A549 (cell line): ENCODE measurements around the gene CD8A. TPM values are rescaled to one million over a fixed set of nuclear protein-coding genes. Genes with fewer than 3 reads are reported as not detected.

Source experiments
- ATAC-seq, 2 experiments: fragments of 200-7000 bp in 1 of 2; fragments of >200 bp in 1 of 2; cut with Nextera tagmentation in 1 of 2; cut with Tn5 transposase in 1 of 2; 3 replicates each; pipeline versions ENCODE4 v1.8.0 to v1.9.1; 2018 to 2020; ENCODE audit warnings: mild to moderate bottlenecking in 1 of 2, moderate library complexity in 1 of 2
- CTCF ChIA-PET: fragments of 300-600 bp; sonication (Branson Sonifier 250); formaldehyde crosslinking; extraction: SDS; loops from one replicate; lab custom pipeline; 2021; ENCODE audit warnings: antibody characterized with exemption, inconsistent platforms; lab: Yijun Ruan, JAX
- POLR2A ChIA-PET: fragments of 350-600 bp; formaldehyde crosslinking; extraction: SDS; loops from one replicate; lab custom pipeline; 2021; ENCODE audit warnings: antibody characterized with exemption, inconsistent platforms; lab: Yijun Ruan, JAX
- DNase-seq, 2 experiments: peaks; one replicate each; pipeline versions ENCODE4 v3.0.0 to v3.0.0-alpha.2; 2011 to 2016; ENCODE audit warnings: low read depth in 1 of 2, low spot score in 1 of 2
- FAIRE-seq: peaks from 2 replicates; lab custom pipeline; 2011; peaks lifted over from hg19 to GRCh38; lab: Jason Lieb, UNC
- H3K27ac ChIP-seq, 2 experiments: fragments of >200 bp; sonication (Bioruptor Twin); formaldehyde crosslinking; 3 replicates each; pipeline ENCODE4 v1.5.1; 2016 to 2017
- H3K4me1 ChIP-seq: fragments of >200 bp; sonication (Bioruptor Twin); formaldehyde crosslinking; 3 replicates; pipeline ENCODE4 v1.6.1; 2016
- H3K4me2 ChIP-seq: fragments of >200 bp; sonication (Bioruptor Twin); formaldehyde crosslinking; 3 replicates; pipeline ENCODE4 v1.6.1; 2016
- H3K4me3 ChIP-seq: fragments of >200 bp; sonication (Bioruptor Twin); formaldehyde crosslinking; 3 replicates; pipeline ENCODE4 v1.5.1; 2016
- H3K9me3 ChIP-seq: fragments of >200 bp; sonication (Bioruptor Twin); formaldehyde crosslinking; 3 replicates; pipeline ENCODE4 v1.6.1; 2016
- CBX2 ChIP-seq: fragments of 200-600 bp; sonication (generic); IDR thresholded peaks from 2 replicates; pipeline ENCODE4 v1.6.1; 2016; ENCODE audit warnings: low read depth, mild to moderate bottlenecking, borderline replicate concordance
- CEBPB ChIP-seq, 2 experiments: fragments of >200 bp in 1 of 2; sonication (Bioruptor Twin) in 1 of 2; formaldehyde crosslinking in 1 of 2; IDR thresholded peaks; 2 replicates each; pipeline ENCODE4 v1.6.1; 2012 to 2016
- CHD2 ChIP-seq: fragments of 150-350 bp; IDR thresholded peaks from 2 replicates; pipeline ENCODE4 v1.6.1; 2014; ENCODE audit warnings: low read length; ENCODE audit not compliant: partially characterized antibody
- EHMT2 ChIP-seq: fragments of 200-600 bp; sonication (generic); IDR thresholded peaks from 2 replicates; pipeline ENCODE4 v1.6.1; 2016; ENCODE audit warnings: antibody characterized with exemption, low read depth, mild to moderate bottlenecking, moderate library complexity
- ESRRA ChIP-seq: fragments of 150-350 bp; IDR thresholded peaks from 2 replicates; pipeline ENCODE4 v1.6.1; 2014; ENCODE audit warnings: mild to moderate bottlenecking, low read length, borderline replicate concordance
- FOSB ChIP-seq: fragments of 250-450 bp; sonication (Bioruptor Pico); IDR thresholded peaks from 2 replicates; pipeline ENCODE4 v1.5.0; 2020; ENCODE audit warnings: mild to moderate bottlenecking, moderate library complexity
- GATA3 ChIP-seq: IDR thresholded peaks from 2 replicates; pipeline ENCODE4 v1.6.1; 2012; ENCODE audit warnings: borderline replicate concordance
- HDAC2 ChIP-seq: fragments of 200-600 bp; sonication (generic); IDR thresholded peaks from 2 replicates; pipeline ENCODE4 v1.6.1; 2016
- HEYL ChIP-seq: fragments of 250-450 bp; sonication (Bioruptor Pico); IDR thresholded peaks from 2 replicates; pipeline ENCODE4 v1.8.0; 2021; ENCODE audit warnings: mild to moderate bottlenecking, moderate library complexity
- HOXB5 ChIP-seq: fragments of 250-450 bp; sonication (Bioruptor Pico); IDR thresholded peaks from 2 replicates; pipeline ENCODE4 v1.5.0; 2020; ENCODE audit warnings: mild to moderate bottlenecking, moderate library complexity
- JUNB ChIP-seq: fragments of >200 bp; sonication (Bioruptor Twin); formaldehyde crosslinking; IDR thresholded peaks from 2 replicates; pipeline ENCODE4 v1.6.1; 2016
- MAFK ChIP-seq: fragments of 450-650 bp; IDR thresholded peaks from 2 replicates; pipeline ENCODE4 v1.6.1; 2014; ENCODE audit not compliant: partially characterized antibody
- MYC ChIP-seq: IDR thresholded peaks from 2 replicates; pipeline ENCODE4 v1.6.1; 2012; ENCODE audit warnings: mild to moderate bottlenecking, inconsistent platforms, low read length, improper control_type of control experiment, borderline replicate concordance
- NFE2L2 ChIP-seq: fragments of 150-350 bp; conservative IDR thresholded peaks from 2 replicates; pipeline ENCODE4 v1.6.1; 2014; ENCODE audit warnings: low read length
- NR3C1 ChIP-seq: fragments of >200 bp; sonication (Bioruptor Twin); formaldehyde crosslinking; IDR thresholded peaks from 3 replicates; pipeline ENCODE4 v1.6.1; 2017
- POLR2A ChIP-seq: IDR thresholded peaks from 2 replicates; pipeline ENCODE4 v1.6.1; 2012; ENCODE audit warnings: mild to moderate bottlenecking, low read length
- RAD21 ChIP-seq, 2 experiments: fragments of >200 bp in 1 of 2; sonication (Bioruptor Twin) in 1 of 2; formaldehyde crosslinking in 1 of 2; IDR thresholded peaks in 1 of 2; conservative IDR thresholded peaks in 1 of 2; 2 replicates in 1 of 2; 3 replicates in 1 of 2; pipeline ENCODE4 v1.6.1; 2012 to 2018; ENCODE audit warnings: inconsistent platforms in 1 of 2
- RNF2 ChIP-seq: fragments of 200-600 bp; sonication (generic); IDR thresholded peaks from 2 replicates; pipeline ENCODE4 v1.6.1; 2016; ENCODE audit warnings: low read depth, mild to moderate bottlenecking, antibody characterized with exemption, moderate library complexity, borderline replicate concordance
- SREBF2 ChIP-seq: fragments of 450-650 bp; IDR thresholded peaks from 2 replicates; pipeline ENCODE4 v1.6.1; 2014; ENCODE audit warnings: mild to moderate bottlenecking, moderate library complexity
- WGBS: methylation state at CpG from one replicate; pipeline ENCODE4 v1.1.6; 2017; ENCODE audit errors: missing lambda C conversion rate; 5-methylcytosine and 5-hydroxymethylcytosine counted together
- polyA plus RNA-seq, 4 experiments: library from polyadenylated mRNA; depleted of rRNA in 3 of 4; stranded (reverse); fragments of >200 nt; fragmentation: RNase III in 1 of 4; extraction: RNeasy Plus Mini Kit Qiagen cat#74134 plus additional on column Dnase treatment in 1 of 4; gene quantifications; 2 replicates in 3 of 4; 3 replicates in 1 of 4; pipeline ENCODE4 v1.2.3, GENCODE V29; 2011 to 2017
- TF ChIP-seq, protein P1 (sequence below): IDR thresholded peaks from 2 replicates; pipeline ENCODE4 v1.6.1; 2012
- TF ChIP-seq, protein P2 (sequence below): fragments of 150-350 bp; IDR thresholded peaks from 2 replicates; pipeline ENCODE4 v1.6.1; 2014; ENCODE audit warnings: low read depth, mild to moderate bottlenecking, low read length
- TF ChIP-seq, protein P3 (sequence below): fragments of 250-450 bp; sonication (Bioruptor Pico); IDR thresholded peaks from 2 replicates; pipeline ENCODE4 v1.5.0; 2020; ENCODE audit warnings: low read depth, mild to moderate bottlenecking, moderate library complexity
- TF ChIP-seq, protein P4 (sequence below): fragments of 200-600 bp; sonication (generic); IDR thresholded peaks from 2 replicates; pipeline ENCODE4 v1.6.1; 2016; ENCODE audit warnings: antibody characterized with exemption, mild to moderate bottlenecking, moderate library complexity
- TF ChIP-seq, protein P5 (sequence below): fragments of >200 bp; sonication (Bioruptor Twin); formaldehyde crosslinking; IDR thresholded peaks from 3 replicates; pipeline ENCODE4 v1.5.1; 2016

The CD8A gene
- polyA plus RNA-seq, 2 of the 4 experiments (the other 2 are of a cell fraction) = 0.10 to 0.40 TPM

DNA sequence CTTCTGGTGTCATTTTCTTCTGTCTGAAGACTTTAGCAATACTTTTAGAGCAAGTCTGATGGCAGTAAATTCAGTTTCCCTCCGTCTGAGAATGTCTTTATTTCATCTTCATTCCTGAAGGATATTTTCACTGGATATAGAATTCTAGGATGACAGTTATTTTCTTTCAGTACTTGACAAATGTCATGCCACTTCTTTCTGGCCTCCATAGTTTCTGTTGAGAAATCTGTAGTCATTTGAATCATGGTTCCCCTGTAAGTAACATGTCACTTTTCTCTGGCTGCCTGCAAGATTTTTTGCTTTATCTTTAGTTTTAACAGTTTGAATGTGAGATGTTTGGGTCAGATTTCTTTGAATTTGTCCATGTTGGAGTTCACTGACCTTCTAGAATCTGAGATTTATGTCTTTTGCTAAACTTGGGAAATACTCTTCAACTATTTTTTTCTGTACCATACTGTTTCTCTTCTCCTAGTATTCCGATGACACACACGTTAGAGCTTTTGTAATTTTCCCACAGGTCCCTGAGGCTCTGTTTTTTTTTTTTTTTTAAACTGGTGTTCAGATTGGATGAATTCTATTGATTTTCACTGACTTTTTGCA is 40.4 kb downstream of the CD8A start:
- WGBS = 89% methylated on average over 3 of the region's 3 CpGs
- H3K4me3 ChIP-seq = no peak overlapping the region
- peaks cover 27% of the 10 kb centered on the region for H3K9me3 ChIP-seq
- peak in 1 of 2 experiments; percentile 51 for DNase-seq
- TF ChIP-seq NR3C1 = no peak
- TF ChIP-seq CBX2 = no peak
- no peak for TF ChIP-seq HOXB5 (CRISPR knock-in tag)
- no peak for TF ChIP-seq RAD21 (conservative IDR thresholded peaks at IDR 0.05 in 1 of 2, IDR thresholded peaks at IDR 0.05 in 1 of 2)
- no peak for TF ChIP-seq JUNB
- no peak for TF ChIP-seq ESRRA
- TF ChIP-seq FOSB (CRISPR knock-in tag) = no peak
- TF ChIP-seq, protein P1, sequence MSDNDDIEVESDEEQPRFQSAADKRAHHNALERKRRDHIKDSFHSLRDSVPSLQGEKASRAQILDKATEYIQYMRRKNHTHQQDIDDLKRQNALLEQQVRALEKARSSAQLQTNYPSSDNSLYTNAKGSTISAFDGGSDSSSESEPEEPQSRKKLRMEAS = no peak
- TF ChIP-seq RNF2 = no peak
- no peak for TF ChIP-seq MYC
- no peak for TF ChIP-seq HEYL (CRISPR knock-in tag)
- TF ChIP-seq SREBF2 = no peak
- TF ChIP-seq, all 56 proteins: peak for 0
- FAIRE-seq (no peak), ATAC-seq (no peak)
- ChIA-PET CTCF (no interaction called here), POLR2A (no interaction called here)
- Histone ChIP-seq H3K4me2 (no peak overlapping the region), H3K27ac (no peak overlapping the region), H3K4me1 (peaks cover 10% of the 10 kb centered on the region; the same call in 2 of the 3 replicates)

DNA sequence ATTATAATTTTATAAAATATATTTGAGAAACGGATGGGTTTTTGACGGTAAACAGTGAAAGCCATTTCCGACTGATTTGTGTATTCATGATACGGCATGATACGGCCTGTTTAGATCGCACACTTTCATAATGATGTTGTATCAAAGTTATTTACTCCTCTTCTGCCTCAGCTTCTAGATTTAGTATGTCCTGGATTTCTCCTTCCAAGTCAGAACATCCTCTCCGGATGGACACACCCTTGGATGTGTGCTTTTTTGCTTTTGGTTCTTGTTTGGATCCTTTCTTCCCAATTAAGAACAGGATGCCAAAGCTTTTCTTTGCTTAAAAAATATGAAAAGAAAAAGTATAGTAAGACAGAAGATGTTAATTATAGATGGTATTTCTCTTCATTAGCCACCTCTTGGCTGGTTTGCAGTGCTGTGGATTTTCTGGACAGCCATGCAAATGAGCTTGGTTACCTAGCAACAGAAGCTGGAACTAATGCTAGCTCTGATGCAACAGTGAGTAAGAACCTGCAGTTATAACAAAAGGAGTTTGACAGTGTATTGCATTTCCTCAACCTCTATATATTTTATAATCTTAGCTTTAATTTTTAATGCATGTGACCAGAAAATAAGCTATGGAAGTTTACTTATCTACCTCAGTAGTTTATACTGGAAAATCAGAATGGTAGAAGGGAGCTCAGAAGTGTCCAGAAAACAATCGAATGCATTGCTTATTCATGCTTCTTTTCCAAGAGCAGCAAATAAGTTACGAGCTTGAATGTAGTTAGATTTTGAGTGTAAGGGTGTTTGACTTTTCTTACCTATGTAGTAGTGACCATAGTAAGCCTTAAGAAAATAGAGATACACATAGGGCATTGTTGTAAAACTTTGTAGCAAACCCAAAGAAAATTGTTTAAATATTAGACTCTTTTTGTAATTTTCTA is 42.7 kb downstream of the CD8A start:
- CTCF ChIA-PET = interaction anchor here (0.8 to 2.7 kb wide), 4 partner anchors 15 to 352 kb away, joined by 3 to 7 read pairs (median 3); no protein-coding TSS in a partner anchor
- POLR2A ChIA-PET = interaction anchor here (1.6 kb wide), 1 partner anchor 125 kb away, joined by 6 read pairs; no protein-coding TSS in a partner anchor
- DNase-seq (peak in 1 of 2 experiments; percentile 35), ATAC-seq (no peak; a peak in 1 of 6 replicates), FAIRE-seq (no peak)
- Histone ChIP-seq H3K4me2 (peak overlapping the region; percentile 4; the same call in 1 of the 3 replicates), H3K27ac (peak overlapping the region; percentile 19 to 34; a peak in 3 of 6 replicates), H3K9me3 (peaks cover 27% of the 10 kb centered on the region), H3K4me3 (no peak overlapping the region), H3K4me1 (peaks cover 10% of the 10 kb centered on the region; the same call in 2 of the 3 replicates)
- 94% methylated on average over 9 of the region's 9 CpGs for WGBS
- peak; percentile 12 to 45; a peak in 1 of 4 replicates for TF ChIP-seq CEBPB (IDR thresholded peaks at IDR 0.05)
- TF ChIP-seq, protein P2, sequence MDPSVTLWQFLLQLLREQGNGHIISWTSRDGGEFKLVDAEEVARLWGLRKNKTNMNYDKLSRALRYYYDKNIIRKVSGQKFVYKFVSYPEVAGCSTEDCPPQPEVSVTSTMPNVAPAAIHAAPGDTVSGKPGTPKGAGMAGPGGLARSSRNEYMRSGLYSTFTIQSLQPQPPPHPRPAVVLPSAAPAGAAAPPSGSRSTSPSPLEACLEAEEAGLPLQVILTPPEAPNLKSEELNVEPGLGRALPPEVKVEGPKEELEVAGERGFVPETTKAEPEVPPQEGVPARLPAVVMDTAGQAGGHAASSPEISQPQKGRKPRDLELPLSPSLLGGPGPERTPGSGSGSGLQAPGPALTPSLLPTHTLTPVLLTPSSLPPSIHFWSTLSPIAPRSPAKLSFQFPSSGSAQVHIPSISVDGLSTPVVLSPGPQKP = no peak
- TF ChIP-seq, protein P3, sequence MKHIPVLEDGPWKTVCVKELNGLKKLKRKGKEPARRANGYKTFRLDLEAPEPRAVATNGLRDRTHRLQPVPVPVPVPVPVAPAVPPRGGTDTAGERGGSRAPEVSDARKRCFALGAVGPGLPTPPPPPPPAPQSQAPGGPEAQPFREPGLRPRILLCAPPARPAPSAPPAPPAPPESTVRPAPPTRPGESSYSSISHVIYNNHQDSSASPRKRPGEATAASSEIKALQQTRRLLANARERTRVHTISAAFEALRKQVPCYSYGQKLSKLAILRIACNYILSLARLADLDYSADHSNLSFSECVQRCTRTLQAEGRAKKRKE = no peak
- TF ChIP-seq RNF2 = no peak

DNA sequence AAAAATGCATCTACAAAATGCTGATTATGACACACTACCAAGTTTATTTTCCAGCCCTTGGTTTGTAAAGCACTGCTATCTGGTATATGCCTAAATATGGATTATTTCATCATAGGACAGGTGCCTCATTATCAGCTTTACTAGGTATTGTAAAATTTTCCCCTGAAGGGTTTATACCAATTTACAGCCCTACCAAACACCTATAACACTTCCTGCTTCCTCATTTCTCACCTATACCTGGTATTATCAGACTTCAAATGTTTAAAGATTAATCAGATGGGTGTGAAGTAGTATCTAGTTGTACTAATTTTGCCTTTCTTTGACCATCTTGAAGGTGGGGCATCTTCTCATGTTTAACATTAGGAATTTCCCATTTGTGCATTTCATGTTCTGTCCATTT is 43.8 kb downstream of the CD8A start:
- no peak overlapping the region for H3K4me3 ChIP-seq
- DNase-seq = no peak
- no peak for ATAC-seq
- ChIA-PET POLR2A (no interaction called here), CTCF (interaction anchor here (2.7 kb wide), 1 partner anchor 17 kb away, joined by 7 read pairs; no protein-coding TSS in a partner anchor)
- no peak for FAIRE-seq
- peaks cover 10% of the 10 kb centered on the region; the same call in 2 of the 3 replicates for H3K4me1 ChIP-seq
- peaks cover 27% of the 10 kb centered on the region for H3K9me3 ChIP-seq
- peak overlapping the region in 1 of 2 experiments; percentile 34; a peak in 2 of 6 replicates for H3K27ac ChIP-seq
- no peak overlapping the region for H3K4me2 ChIP-seq
- TF ChIP-seq POLR2A (no peak), HDAC2 (no peak), NFE2L2 (no peak), MAFK (no peak), CHD2 (no peak), GATA3 (no peak), ESRRA (no peak), EHMT2 (no peak)
- TF ChIP-seq, protein P4, sequence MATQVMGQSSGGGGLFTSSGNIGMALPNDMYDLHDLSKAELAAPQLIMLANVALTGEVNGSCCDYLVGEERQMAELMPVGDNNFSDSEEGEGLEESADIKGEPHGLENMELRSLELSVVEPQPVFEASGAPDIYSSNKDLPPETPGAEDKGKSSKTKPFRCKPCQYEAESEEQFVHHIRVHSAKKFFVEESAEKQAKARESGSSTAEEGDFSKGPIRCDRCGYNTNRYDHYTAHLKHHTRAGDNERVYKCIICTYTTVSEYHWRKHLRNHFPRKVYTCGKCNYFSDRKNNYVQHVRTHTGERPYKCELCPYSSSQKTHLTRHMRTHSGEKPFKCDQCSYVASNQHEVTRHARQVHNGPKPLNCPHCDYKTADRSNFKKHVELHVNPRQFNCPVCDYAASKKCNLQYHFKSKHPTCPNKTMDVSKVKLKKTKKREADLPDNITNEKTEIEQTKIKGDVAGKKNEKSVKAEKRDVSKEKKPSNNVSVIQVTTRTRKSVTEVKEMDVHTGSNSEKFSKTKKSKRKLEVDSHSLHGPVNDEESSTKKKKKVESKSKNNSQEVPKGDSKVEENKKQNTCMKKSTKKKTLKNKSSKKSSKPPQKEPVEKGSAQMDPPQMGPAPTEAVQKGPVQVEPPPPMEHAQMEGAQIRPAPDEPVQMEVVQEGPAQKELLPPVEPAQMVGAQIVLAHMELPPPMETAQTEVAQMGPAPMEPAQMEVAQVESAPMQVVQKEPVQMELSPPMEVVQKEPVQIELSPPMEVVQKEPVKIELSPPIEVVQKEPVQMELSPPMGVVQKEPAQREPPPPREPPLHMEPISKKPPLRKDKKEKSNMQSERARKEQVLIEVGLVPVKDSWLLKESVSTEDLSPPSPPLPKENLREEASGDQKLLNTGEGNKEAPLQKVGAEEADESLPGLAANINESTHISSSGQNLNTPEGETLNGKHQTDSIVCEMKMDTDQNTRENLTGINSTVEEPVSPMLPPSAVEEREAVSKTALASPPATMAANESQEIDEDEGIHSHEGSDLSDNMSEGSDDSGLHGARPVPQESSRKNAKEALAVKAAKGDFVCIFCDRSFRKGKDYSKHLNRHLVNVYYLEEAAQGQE = no peak
- TF ChIP-seq, protein P5, sequence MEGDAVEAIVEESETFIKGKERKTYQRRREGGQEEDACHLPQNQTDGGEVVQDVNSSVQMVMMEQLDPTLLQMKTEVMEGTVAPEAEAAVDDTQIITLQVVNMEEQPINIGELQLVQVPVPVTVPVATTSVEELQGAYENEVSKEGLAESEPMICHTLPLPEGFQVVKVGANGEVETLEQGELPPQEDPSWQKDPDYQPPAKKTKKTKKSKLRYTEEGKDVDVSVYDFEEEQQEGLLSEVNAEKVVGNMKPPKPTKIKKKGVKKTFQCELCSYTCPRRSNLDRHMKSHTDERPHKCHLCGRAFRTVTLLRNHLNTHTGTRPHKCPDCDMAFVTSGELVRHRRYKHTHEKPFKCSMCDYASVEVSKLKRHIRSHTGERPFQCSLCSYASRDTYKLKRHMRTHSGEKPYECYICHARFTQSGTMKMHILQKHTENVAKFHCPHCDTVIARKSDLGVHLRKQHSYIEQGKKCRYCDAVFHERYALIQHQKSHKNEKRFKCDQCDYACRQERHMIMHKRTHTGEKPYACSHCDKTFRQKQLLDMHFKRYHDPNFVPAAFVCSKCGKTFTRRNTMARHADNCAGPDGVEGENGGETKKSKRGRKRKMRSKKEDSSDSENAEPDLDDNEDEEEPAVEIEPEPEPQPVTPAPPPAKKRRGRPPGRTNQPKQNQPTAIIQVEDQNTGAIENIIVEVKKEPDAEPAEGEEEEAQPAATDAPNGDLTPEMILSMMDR = no peak
